Subcutaneous adipose tissue (tissue), 4 donors: Measurements from ENCODE around the gene MYH7B. TPM values are rescaled to one million over a fixed set of nuclear protein-coding genes. Genes with fewer than 3 reads are reported as not detected.

Experiments used
- CTCF ChIP-seq: fragments of 450-650 bp; IDR thresholded peaks from one replicate; pipeline ENCODE4 v1.5.1; 2016; ENCODE audit warnings: low read depth, mild to moderate bottlenecking, control low read depth, antibody characterized with exemption, moderate library complexity
- total RNA-seq, 4 donors: library from RNA; depleted of rRNA; stranded (reverse); fragments of >200 nt; gene quantifications; one replicate each; pipeline ENCODE4 v1.1.0, GENCODE V29; 2016

Gene MYH7B
- total RNA-seq, 4 donors from 2014 or later = 0.17 to 2.8 (median 0.38) TPM

- no peak for TF ChIP-seq CTCF
These were observed 32.5 kb downstream of the MYH7B start for GRCh38 chr20:34988191-34988540.

GRCh38 chr20:34989118-34989517 is 33.5 kb downstream of the MYH7B start:
- TF ChIP-seq CTCF = no peak

GRCh38 chr20:34989670-34990069 is 34.0 kb downstream of the MYH7B start:
- no peak for TF ChIP-seq CTCF

- TF ChIP-seq CTCF = no peak
These were observed 34.6 kb downstream of the MYH7B start for GRCh38 chr20:34990231-34990630.

GRCh38 chr20:34990661-34991214 is 35.1 kb downstream of the MYH7B start:
- no peak for TF ChIP-seq CTCF

- no peak for TF ChIP-seq CTCF
These were observed 37.2 kb downstream of the MYH7B start for GRCh38 chr20:34992751-34993417.

GRCh38 chr20:34993941-34994508 is 38.4 kb downstream of the MYH7B start:
- no peak for TF ChIP-seq CTCF
